ENCODE data around the gene CALR3.

DNA sequence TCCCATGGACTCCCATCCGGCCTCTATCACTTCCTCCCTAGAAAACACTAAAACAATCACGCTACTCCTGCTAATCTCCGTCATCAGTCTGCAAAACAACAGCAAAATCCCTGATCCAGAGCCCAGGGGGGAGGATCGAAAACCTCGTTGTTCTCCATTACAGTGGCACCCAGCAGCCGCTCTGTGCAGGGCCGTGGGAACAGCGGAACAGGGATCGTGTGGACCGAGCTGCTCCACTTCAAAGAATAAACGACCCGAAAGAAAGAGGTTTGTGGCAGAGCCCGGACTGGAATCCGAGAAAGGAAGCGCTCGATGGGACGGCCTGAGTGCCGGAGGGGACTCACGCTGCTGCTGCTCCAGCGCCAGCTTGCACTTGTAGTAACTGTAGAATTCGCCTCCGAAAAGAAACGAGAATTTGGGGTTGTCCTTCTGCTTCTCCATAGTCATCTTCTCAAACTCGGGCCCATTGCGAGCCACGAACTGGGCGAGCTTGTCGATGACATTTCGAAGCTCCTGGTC is 45.6 kb upstream of the CALR3 start:
- TF ChIP-seq TCF3 (IDR thresholded peaks at IDR 0.05; ENCODE audit: borderline replicate concordance, insufficient read depth, low read depth, low read length) (no peak), POLR2AphosphoS5 (IDR thresholded peaks at IDR 0.05; ENCODE audit: low read length) (no peak), SIN3A (IDR thresholded peaks at IDR 0.05; ENCODE audit: low read depth, low read length) (no peak)
- TF ChIP-seq, protein P1, sequence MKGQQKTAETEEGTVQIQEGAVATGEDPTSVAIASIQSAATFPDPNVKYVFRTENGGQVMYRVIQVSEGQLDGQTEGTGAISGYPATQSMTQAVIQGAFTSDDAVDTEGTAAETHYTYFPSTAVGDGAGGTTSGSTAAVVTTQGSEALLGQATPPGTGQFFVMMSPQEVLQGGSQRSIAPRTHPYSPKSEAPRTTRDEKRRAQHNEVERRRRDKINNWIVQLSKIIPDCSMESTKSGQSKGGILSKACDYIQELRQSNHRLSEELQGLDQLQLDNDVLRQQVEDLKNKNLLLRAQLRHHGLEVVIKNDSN (IDR thresholded peaks at IDR 0.05; ENCODE audit: borderline replicate concordance, extremely low read length, insufficient read depth, low read depth, low read length): no peak
- TF ChIP-seq, protein P2, sequence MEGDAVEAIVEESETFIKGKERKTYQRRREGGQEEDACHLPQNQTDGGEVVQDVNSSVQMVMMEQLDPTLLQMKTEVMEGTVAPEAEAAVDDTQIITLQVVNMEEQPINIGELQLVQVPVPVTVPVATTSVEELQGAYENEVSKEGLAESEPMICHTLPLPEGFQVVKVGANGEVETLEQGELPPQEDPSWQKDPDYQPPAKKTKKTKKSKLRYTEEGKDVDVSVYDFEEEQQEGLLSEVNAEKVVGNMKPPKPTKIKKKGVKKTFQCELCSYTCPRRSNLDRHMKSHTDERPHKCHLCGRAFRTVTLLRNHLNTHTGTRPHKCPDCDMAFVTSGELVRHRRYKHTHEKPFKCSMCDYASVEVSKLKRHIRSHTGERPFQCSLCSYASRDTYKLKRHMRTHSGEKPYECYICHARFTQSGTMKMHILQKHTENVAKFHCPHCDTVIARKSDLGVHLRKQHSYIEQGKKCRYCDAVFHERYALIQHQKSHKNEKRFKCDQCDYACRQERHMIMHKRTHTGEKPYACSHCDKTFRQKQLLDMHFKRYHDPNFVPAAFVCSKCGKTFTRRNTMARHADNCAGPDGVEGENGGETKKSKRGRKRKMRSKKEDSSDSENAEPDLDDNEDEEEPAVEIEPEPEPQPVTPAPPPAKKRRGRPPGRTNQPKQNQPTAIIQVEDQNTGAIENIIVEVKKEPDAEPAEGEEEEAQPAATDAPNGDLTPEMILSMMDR (IDR thresholded peaks at IDR 0.05 in 2 of 3, conservative IDR thresholded peaks at IDR 0.05 in 1 of 3; ENCODE audit: control insufficient read depth in 2 of 3, extremely low read depth in 1 of 3, insufficient read depth in 1 of 3, low read depth in 3 of 3, low read length in 3 of 3): no peak
- TF ChIP-seq, protein P3, sequence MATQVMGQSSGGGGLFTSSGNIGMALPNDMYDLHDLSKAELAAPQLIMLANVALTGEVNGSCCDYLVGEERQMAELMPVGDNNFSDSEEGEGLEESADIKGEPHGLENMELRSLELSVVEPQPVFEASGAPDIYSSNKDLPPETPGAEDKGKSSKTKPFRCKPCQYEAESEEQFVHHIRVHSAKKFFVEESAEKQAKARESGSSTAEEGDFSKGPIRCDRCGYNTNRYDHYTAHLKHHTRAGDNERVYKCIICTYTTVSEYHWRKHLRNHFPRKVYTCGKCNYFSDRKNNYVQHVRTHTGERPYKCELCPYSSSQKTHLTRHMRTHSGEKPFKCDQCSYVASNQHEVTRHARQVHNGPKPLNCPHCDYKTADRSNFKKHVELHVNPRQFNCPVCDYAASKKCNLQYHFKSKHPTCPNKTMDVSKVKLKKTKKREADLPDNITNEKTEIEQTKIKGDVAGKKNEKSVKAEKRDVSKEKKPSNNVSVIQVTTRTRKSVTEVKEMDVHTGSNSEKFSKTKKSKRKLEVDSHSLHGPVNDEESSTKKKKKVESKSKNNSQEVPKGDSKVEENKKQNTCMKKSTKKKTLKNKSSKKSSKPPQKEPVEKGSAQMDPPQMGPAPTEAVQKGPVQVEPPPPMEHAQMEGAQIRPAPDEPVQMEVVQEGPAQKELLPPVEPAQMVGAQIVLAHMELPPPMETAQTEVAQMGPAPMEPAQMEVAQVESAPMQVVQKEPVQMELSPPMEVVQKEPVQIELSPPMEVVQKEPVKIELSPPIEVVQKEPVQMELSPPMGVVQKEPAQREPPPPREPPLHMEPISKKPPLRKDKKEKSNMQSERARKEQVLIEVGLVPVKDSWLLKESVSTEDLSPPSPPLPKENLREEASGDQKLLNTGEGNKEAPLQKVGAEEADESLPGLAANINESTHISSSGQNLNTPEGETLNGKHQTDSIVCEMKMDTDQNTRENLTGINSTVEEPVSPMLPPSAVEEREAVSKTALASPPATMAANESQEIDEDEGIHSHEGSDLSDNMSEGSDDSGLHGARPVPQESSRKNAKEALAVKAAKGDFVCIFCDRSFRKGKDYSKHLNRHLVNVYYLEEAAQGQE (IDR thresholded peaks at IDR 0.05; ENCODE audit: low read depth, low read length): no peak
- TF ChIP-seq, protein P4, sequence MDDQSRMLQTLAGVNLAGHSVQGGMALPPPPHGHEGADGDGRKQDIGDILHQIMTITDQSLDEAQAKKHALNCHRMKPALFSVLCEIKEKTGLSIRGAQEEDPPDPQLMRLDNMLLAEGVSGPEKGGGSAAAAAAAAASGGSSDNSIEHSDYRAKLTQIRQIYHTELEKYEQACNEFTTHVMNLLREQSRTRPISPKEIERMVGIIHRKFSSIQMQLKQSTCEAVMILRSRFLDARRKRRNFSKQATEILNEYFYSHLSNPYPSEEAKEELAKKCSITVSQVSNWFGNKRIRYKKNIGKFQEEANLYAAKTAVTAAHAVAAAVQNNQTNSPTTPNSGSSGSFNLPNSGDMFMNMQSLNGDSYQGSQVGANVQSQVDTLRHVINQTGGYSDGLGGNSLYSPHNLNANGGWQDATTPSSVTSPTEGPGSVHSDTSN (IDR thresholded peaks at IDR 0.05; ENCODE audit: insufficient replicate concordance, low read depth, low read length): no peak

Data from GM12878 (cell line).